ENCODE results near the gene UTS2R. TPM values are rescaled to one million over a fixed set of nuclear protein-coding genes. Genes with fewer than 3 reads are reported as not detected.

Gene UTS2R
- total RNA-seq, 1 experiment from 2014 or later, result 0.46 TPM

DNA sequence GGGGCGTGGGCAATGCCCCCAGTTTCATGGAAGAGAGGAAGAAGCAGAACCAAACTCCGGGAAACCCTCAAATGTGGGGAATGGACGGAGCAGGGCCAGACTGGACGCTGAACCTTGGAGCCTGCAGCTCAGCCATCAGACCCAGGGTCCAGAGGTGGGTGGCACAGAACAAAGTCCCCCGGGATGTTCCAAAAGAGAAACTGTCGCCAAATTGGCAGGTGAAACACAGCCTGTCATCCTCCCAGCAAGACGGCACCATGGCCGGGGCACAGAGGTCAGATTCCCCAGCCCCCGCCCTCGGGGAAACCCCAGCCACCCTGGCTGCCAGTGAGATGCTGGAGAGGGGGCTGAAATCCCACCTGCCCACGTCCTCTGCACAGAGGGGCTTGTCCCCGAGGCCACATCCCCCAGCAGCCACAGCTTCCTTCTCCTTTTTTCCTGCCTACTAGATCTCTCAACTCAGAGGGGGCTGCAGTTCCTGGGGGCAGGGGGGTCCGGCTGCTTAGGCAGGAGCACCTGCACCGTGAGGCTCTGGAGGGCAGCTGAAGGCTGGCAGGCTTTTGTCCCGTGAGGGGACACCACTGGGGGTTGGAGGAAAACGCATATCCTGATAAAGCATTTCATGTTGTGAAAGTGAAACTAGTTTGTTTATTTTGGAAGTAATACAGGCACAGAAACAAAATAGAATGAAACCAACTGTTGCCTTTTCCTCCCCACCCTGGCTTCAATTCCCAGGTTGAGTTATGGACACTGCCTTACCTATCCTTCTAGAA lies 36.8 kb upstream of the UTS2R start (continued):
- TF ChIP-seq, protein P1, sequence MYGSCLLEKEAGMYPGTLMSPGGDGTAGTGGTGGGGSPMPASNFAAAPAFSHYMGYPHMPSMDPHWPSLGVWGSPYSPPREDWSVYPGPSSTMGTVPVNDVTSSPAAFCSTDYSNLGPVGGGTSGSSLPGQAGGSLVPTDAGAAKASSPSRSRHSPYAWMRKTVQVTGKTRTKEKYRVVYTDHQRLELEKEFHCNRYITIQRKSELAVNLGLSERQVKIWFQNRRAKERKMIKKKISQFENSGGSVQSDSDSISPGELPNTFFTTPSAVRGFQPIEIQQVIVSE (CRISPR knock-in tag; IDR thresholded peaks at IDR 0.05; ENCODE audit: borderline replicate concordance), result no peak

DNA sequence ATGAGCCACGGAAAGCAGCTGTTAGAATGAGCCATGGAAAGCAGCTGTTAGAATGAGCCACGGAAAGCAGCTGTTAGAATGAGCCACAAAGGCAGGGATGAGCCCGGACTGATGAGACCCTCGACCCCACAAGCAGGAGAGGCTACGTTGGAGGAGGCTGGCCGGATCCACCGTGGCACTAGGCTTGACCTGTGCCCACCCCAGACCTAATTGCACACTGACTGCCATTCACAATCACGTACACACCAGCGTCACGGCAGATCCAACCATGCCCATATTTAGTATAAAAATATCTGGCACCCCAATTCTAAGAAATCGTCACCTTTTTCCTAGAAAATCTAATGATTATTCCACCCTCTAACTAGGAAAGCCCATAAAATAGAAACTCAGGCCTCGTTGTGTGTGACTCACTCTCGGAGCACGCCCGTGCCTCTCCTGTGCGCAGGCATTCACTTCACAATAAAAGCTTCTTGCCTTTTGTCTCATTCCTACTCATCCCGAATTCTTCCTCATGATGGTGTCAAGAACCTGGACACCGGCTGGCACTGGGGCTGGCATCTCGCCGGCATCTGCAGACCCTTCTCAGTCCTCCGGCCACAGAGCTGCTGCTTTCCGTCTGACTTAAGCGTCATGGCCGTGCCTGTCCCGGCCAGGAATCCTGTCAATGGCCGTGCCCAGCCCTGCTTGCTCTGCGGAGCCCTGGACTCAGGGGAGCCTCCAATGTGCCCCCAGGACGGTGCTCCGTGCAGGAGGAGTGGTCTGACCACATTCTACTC lies 32.5 kb upstream of the UTS2R start:
- Mint-ChIP-seq H3K27ac (no peak overlapping the region), H3K27me3 (ENCODE audit: low read depth) (peaks cover 73% of the 10 kb centered on the region), H3K36me3 (peaks cover 7% of the 10 kb centered on the region), H3K9me3 (peaks cover 7% of the 10 kb centered on the region), H3K4me1 (peaks cover 19% of the 10 kb centered on the region), H3K4me3 (0 out of 2 replicates have a peak overlapping the region, but pooled peaks have one; percentile 16)
- ATAC-seq (no peak), DNase-seq (ENCODE audit: low spot score) (peak; percentile 11)
- ChIA-PET POLR2A (no interaction called here), CTCF (interaction anchor here (0.8 to 1.1 kb wide), 2 partner anchors 38 to 371 kb away, joined by 3 read pairs; no protein-coding TSS in a partner anchor)
- TF ChIP-seq GABPB1 (CRISPR knock-in tag; IDR thresholded peaks at IDR 0.05), result peak; percentile 38; the same call in 1 of the 2 replicates
- no peak for TF ChIP-seq SOX15 (CRISPR knock-in tag; IDR thresholded peaks at IDR 0.05)

DNA sequence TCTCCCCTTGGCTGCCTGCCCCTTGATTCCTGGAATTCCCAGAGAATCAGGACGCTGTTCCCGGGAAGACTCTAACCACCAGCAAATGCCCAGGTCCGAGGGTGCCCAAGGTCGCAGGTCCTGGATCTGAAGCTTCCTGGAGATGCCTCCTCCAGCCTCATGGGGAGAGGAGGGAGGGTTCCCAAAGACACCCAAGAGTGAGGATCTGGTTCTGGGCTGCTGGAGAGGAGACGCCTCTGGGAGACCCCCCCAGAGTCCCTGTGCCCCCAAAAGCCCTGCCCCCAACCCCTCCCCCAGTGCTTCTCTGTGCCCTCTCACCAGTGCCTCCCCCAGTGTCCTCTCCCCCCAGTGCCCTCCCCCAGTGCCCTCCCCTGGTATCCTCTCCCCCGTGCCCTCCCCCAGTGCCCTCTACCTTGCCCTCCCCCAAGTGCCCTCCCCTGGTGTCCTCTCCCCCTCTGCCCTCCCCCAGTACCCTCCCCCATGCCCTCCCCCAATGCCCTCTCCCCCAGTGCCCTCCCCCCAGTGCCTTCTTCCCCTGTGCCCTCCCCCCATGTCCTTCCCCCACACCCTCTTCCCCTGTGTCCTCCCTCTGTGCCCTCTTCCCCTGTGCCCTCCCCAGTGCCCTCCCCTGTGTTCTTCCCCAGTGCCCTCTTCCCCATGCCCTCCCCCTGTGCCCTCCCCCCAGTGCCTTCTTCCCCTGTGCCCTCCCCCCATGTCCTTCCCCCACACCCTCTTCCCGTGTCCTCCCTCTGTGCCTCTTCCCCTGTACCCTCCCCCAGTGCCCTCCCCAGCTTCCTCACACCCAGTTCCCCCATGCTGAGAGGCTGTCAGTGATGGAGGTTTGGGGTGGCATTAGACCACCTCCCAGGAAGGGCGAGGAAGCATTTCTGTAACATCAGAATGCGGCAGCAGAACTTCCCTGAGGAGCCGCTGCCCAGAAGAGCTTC lies 31.7 kb upstream of the UTS2R start:
- H3K4me1 Mint-ChIP-seq, result peaks cover 18% of the 10 kb centered on the region
- no peak for ATAC-seq
- ChIA-PET POLR2A (no interaction called here), CTCF (no interaction called here)
- DNase-seq (ENCODE audit: low spot score), result no peak
- TF ChIP-seq CREM (CRISPR knock-in tag; IDR thresholded peaks at IDR 0.05) (no peak), ZNF121 (CRISPR knock-in tag; IDR thresholded peaks at IDR 0.05) (no peak), ZNF138 (CRISPR knock-in tag; conservative IDR thresholded peaks at IDR 0.05) (no peak), PRRX2 (CRISPR knock-in tag; IDR thresholded peaks at IDR 0.05) (no peak), IRF2 (CRISPR knock-in tag; IDR thresholded peaks at IDR 0.05; ENCODE audit: borderline replicate concordance, low read depth) (no peak), GRHL2 (CRISPR knock-in tag; IDR thresholded peaks at IDR 0.05; ENCODE audit: insufficient replicate concordance, severe bottlenecking) (no peak), GTF2I (CRISPR knock-in tag; conservative IDR thresholded peaks at IDR 0.05) (no peak)
- TF ChIP-seq, protein P2, sequence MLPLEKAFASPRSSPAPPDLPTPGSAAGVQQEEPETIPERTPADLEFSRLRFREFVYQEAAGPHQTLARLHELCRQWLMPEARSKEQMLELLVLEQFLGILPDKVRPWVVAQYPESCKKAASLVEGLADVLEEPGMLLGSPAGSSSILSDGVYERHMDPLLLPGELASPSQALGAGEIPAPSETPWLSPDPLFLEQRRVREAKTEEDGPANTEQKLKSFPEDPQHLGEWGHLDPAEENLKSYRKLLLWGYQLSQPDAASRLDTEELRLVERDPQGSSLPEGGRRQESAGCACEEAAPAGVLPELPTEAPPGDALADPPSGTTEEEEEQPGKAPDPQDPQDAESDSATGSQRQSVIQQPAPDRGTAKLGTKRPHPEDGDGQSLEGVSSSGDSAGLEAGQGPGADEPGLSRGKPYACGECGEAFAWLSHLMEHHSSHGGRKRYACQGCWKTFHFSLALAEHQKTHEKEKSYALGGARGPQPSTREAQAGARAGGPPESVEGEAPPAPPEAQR (CRISPR knock-in tag; IDR thresholded peaks at IDR 0.05), result no peak
- TF ChIP-seq, protein P3, sequence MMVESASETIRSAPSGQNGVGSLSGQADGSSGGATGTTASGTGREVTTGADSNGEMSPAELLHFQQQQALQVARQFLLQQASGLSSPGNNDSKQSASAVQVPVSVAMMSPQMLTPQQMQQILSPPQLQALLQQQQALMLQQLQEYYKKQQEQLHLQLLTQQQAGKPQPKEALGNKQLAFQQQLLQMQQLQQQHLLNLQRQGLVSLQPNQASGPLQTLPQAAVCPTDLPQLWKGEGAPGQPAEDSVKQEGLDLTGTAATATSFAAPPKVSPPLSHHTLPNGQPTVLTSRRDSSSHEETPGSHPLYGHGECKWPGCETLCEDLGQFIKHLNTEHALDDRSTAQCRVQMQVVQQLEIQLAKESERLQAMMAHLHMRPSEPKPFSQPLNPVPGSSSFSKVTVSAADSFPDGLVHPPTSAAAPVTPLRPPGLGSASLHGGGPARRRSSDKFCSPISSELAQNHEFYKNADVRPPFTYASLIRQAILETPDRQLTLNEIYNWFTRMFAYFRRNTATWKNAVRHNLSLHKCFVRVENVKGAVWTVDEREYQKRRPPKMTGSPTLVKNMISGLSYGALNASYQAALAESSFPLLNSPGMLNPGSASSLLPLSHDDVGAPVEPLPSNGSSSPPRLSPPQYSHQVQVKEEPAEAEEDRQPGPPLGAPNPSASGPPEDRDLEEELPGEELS (CRISPR knock-in tag; IDR thresholded peaks at IDR 0.05), result no peak
- TF ChIP-seq, protein P4, sequence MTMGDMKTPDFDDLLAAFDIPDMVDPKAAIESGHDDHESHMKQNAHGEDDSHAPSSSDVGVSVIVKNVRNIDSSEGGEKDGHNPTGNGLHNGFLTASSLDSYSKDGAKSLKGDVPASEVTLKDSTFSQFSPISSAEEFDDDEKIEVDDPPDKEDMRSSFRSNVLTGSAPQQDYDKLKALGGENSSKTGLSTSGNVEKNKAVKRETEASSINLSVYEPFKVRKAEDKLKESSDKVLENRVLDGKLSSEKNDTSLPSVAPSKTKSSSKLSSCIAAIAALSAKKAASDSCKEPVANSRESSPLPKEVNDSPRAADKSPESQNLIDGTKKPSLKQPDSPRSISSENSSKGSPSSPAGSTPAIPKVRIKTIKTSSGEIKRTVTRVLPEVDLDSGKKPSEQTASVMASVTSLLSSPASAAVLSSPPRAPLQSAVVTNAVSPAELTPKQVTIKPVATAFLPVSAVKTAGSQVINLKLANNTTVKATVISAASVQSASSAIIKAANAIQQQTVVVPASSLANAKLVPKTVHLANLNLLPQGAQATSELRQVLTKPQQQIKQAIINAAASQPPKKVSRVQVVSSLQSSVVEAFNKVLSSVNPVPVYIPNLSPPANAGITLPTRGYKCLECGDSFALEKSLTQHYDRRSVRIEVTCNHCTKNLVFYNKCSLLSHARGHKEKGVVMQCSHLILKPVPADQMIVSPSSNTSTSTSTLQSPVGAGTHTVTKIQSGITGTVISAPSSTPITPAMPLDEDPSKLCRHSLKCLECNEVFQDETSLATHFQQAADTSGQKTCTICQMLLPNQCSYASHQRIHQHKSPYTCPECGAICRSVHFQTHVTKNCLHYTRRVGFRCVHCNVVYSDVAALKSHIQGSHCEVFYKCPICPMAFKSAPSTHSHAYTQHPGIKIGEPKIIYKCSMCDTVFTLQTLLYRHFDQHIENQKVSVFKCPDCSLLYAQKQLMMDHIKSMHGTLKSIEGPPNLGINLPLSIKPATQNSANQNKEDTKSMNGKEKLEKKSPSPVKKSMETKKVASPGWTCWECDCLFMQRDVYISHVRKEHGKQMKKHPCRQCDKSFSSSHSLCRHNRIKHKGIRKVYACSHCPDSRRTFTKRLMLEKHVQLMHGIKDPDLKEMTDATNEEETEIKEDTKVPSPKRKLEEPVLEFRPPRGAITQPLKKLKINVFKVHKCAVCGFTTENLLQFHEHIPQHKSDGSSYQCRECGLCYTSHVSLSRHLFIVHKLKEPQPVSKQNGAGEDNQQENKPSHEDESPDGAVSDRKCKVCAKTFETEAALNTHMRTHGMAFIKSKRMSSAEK (CRISPR knock-in tag; IDR thresholded peaks at IDR 0.05; ENCODE audit: borderline replicate concordance), result no peak
- TF ChIP-seq, protein P5, sequence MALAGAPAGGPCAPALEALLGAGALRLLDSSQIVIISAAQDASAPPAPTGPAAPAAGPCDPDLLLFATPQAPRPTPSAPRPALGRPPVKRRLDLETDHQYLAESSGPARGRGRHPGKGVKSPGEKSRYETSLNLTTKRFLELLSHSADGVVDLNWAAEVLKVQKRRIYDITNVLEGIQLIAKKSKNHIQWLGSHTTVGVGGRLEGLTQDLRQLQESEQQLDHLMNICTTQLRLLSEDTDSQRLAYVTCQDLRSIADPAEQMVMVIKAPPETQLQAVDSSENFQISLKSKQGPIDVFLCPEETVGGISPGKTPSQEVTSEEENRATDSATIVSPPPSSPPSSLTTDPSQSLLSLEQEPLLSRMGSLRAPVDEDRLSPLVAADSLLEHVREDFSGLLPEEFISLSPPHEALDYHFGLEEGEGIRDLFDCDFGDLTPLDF (CRISPR knock-in tag; IDR thresholded peaks at IDR 0.05), result no peak
- H3K27me3 Mint-ChIP-seq (ENCODE audit: low read depth), result peaks cover 65% of the 10 kb centered on the region
- peaks cover 7% of the 10 kb centered on the region for H3K9me3 Mint-ChIP-seq
- H3K4me3 Mint-ChIP-seq, result no peak overlapping the region
- no peak overlapping the region for H3K27ac Mint-ChIP-seq
- peaks cover 7% of the 10 kb centered on the region for H3K36me3 Mint-ChIP-seq

All from WTC11 (cell line).